ENCODE measurements around the gene GTSE1. TPM values are rescaled to one million over a fixed set of nuclear protein-coding genes. Genes with fewer than 3 reads are reported as not detected.

GTSE1 gene
- total and polyA plus RNA-seq, 2 donors (not counting 1 experiment from before 2014, with no cell fraction given) = 0.17 to 0.39 TPM

GRCh38 chr22:46356496-46357480, 60.1 kb downstream of the GTSE1 start:
- no peak overlapping the region for H3K4me3 Mint-ChIP-seq
- H2AFZ ChIP-seq (ENCODE audit: insufficient read depth, low read depth, low read length, poor library complexity, severe bottlenecking) = no peak overlapping the region
- H3K4me1 Mint-ChIP-seq = peaks cover 10% of the 10 kb centered on the region
- H3K27ac ChIP-seq (ENCODE audit: low read length in 2 of 2) = no peak overlapping the region
- no peak for ATAC-seq (ENCODE audit: low read depth)
- intact Hi-C loops (cut with micrococcal nuclease) = loop anchor here (10.0 kb wide), 1 partner anchor 328 kb away; no protein-coding TSS in a partner anchor
- no peaks in the 10 kb centered on the region for H3K79me2 ChIP-seq (ENCODE audit: control insufficient read depth, insufficient read depth, low read length)
- 90% methylated on average over 23 of the region's 23 CpGs for WGBS (ENCODE audit: insufficient coverage)
- CTCF ChIA-PET = interaction anchor here (1.1 to 7.6 kb wide), 5 partner anchors 11 to 446 kb away, joined by 3 to 56 read pairs (median 4); no protein-coding TSS in a partner anchor
- H3K4me1 ChIP-seq (ENCODE audit: control insufficient read depth in 2 of 2, insufficient read depth in 2 of 2, low read length in 2 of 2) = peaks cover 0 to 30% of the 10 kb centered on the region in 2 donors
- POLR2A ChIA-PET = no interaction called here
- no peak overlapping the region for H3K4me2 ChIP-seq (replicated peaks; ENCODE audit: low read depth, low read length, poor library complexity, severe bottlenecking)
- no peak overlapping the region for H3K27ac Mint-ChIP-seq
- H3K4me3 ChIP-seq (ENCODE audit: control extremely low read depth in 1 of 5, extremely low read depth in 1 of 5, insufficient read depth in 1 of 5, low read depth in 2 of 5, low read length in 4 of 5) = no peak overlapping the region
- peaks cover 3 to 62% of the 10 kb centered on the region in 2 experiments for H3K36me3 ChIP-seq (replicated peaks in 1 of 2; ENCODE audit: control extremely low read depth in 1 of 2, control insufficient read depth in 1 of 2, extremely low read depth in 1 of 2, insufficient read depth in 2 of 2, low read length in 1 of 2)
- H3K27me3 ChIP-seq (replicated peaks in 1 of 4; ENCODE audit: control extremely low read depth in 1 of 4, control insufficient read depth in 3 of 4, insufficient read depth in 4 of 4, low read length in 3 of 4) = no peaks in the 10 kb centered on the region
- no peak overlapping the region for H3K9ac ChIP-seq (ENCODE audit: low read length)
- TF ChIP-seq EZH2 (IDR thresholded peaks at IDR 0.05; ENCODE audit: borderline replicate concordance, insufficient read depth, low read depth, low read length, poor library complexity, severe bottlenecking) (no peak), CTCF (IDR thresholded peaks at IDR 0.05) (no peak)
- no peaks in the 10 kb centered on the region for H3K27me3 Mint-ChIP-seq
- no peaks in the 10 kb centered on the region for H3K9me3 ChIP-seq (ENCODE audit: control extremely low read depth in 1 of 3, control insufficient read depth in 2 of 3, insufficient read depth in 1 of 3, low read length in 2 of 3)
- DNase-seq = no peak
- H3K9me3 Mint-ChIP-seq (ENCODE audit: insufficient read depth) = no peaks in the 10 kb centered on the region
- peaks cover 43% of the 10 kb centered on the region for H4K20me1 ChIP-seq (ENCODE audit: control insufficient read depth, insufficient read depth, low read length, poor library complexity, severe bottlenecking)

Measured in B cell (primary cell).